ENCODE results near the gene NPM1. TPM values are rescaled to one million over a fixed set of nuclear protein-coding genes. Genes with fewer than 3 reads are reported as not detected.

Gene NPM1
- total RNA-seq, 1 experiment from 2014 or later: 3,530 TPM

- Mint-ChIP-seq H3K4me3 (no peak overlapping the region), H3K4me1 (peaks cover 30% of the 10 kb centered on the region), H3K27me3 (ENCODE audit: low read depth) (no peaks in the 10 kb centered on the region), H3K36me3 (no peaks in the 10 kb centered on the region), H3K27ac (no peak overlapping the region), H3K9me3 (no peaks in the 10 kb centered on the region)
- POLR2A ChIA-PET: interaction anchor here (1.4 kb wide), 1 partner anchor 11 kb away, joined by 4 read pairs; no protein-coding TSS in a partner anchor
- ATAC-seq: no peak
- CTCF ChIA-PET: interaction anchor here (1.1 to 4.8 kb wide), 2 partner anchors 10 to 20 kb away, joined by 6 to 37 read pairs; partner anchors contain the start of gene FGF18
- DNase-seq (ENCODE audit: low spot score): no peak
- no peak for TF ChIP-seq ZNF281 (CRISPR knock-in tag; IDR thresholded peaks at IDR 0.05)
- no peak for TF ChIP-seq IRF1 (CRISPR knock-in tag; IDR thresholded peaks at IDR 0.05)
- no peak for TF ChIP-seq MYBL2 (CRISPR knock-in tag; IDR thresholded peaks at IDR 0.05)
- TF ChIP-seq ZNF219 (CRISPR knock-in tag; IDR thresholded peaks at IDR 0.05; ENCODE audit: borderline replicate concordance): no peak
- TF ChIP-seq GTF2I (CRISPR knock-in tag; conservative IDR thresholded peaks at IDR 0.05): no peak
- no peak for TF ChIP-seq KAT7 (CRISPR knock-in tag; IDR thresholded peaks at IDR 0.05; ENCODE audit: borderline replicate concordance)
- TF ChIP-seq, protein P1, sequence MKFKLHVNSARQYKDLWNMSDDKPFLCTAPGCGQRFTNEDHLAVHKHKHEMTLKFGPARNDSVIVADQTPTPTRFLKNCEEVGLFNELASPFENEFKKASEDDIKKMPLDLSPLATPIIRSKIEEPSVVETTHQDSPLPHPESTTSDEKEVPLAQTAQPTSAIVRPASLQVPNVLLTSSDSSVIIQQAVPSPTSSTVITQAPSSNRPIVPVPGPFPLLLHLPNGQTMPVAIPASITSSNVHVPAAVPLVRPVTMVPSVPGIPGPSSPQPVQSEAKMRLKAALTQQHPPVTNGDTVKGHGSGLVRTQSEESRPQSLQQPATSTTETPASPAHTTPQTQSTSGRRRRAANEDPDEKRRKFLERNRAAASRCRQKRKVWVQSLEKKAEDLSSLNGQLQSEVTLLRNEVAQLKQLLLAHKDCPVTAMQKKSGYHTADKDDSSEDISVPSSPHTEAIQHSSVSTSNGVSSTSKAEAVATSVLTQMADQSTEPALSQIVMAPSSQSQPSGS (CRISPR knock-in tag; IDR thresholded peaks at IDR 0.05; ENCODE audit: borderline replicate concordance, low read depth): no peak
- TF ChIP-seq, protein P2, sequence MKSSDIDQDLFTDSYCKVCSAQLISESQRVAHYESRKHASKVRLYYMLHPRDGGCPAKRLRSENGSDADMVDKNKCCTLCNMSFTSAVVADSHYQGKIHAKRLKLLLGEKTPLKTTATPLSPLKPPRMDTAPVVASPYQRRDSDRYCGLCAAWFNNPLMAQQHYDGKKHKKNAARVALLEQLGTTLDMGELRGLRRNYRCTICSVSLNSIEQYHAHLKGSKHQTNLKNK (CRISPR knock-in tag; IDR thresholded peaks at IDR 0.05): no peak
These were observed 51.1 kb downstream of the NPM1 start for GRCh38 chr5:171438738-171439137.

GRCh38 chr5:171441246-171441791 is 53.7 kb downstream of the NPM1 start:
- TF ChIP-seq TCF7 (CRISPR knock-in tag; IDR thresholded peaks at IDR 0.05; ENCODE audit: low read depth) (no peak), ZNF425 (CRISPR knock-in tag; conservative IDR thresholded peaks at IDR 0.05) (no peak), ZNF317 (CRISPR knock-in tag; IDR thresholded peaks at IDR 0.05; ENCODE audit: borderline replicate concordance, low read depth) (no peak), GRHL2 (CRISPR knock-in tag; IDR thresholded peaks at IDR 0.05; ENCODE audit: insufficient replicate concordance, severe bottlenecking) (no peak), TEAD1 (CRISPR knock-in tag; IDR thresholded peaks at IDR 0.05) (no peak), CREB1 (CRISPR knock-in tag; IDR thresholded peaks at IDR 0.05) (no peak), ZNF219 (CRISPR knock-in tag; IDR thresholded peaks at IDR 0.05; ENCODE audit: borderline replicate concordance) (no peak)
- TF ChIP-seq, protein P3, sequence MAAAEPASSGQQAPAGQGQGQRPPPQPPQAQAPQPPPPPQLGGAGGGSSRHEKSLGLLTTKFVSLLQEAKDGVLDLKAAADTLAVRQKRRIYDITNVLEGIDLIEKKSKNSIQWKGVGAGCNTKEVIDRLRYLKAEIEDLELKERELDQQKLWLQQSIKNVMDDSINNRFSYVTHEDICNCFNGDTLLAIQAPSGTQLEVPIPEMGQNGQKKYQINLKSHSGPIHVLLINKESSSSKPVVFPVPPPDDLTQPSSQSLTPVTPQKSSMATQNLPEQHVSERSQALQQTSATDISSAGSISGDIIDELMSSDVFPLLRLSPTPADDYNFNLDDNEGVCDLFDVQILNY (CRISPR knock-in tag; IDR thresholded peaks at IDR 0.05): no peak
- CTCF ChIA-PET: interaction anchor here (0.8 to 4.8 kb wide), 3 partner anchors 12 to 618 kb away, joined by 4 to 37 read pairs (median 5); partner anchors contain the start of gene FGF18
- Mint-ChIP-seq H3K36me3 (no peaks in the 10 kb centered on the region), H3K4me3 (no peak overlapping the region), H3K4me1 (peaks cover 21% of the 10 kb centered on the region), H3K9me3 (no peaks in the 10 kb centered on the region), H3K27me3 (ENCODE audit: low read depth) (no peaks in the 10 kb centered on the region), H3K27ac (no peak overlapping the region)
- no peak for DNase-seq (ENCODE audit: low spot score)
- POLR2A ChIA-PET: no interaction called here
- no peak for ATAC-seq
